ENCODE data around the gene ZEB1. TPM values are rescaled to one million over a fixed set of nuclear protein-coding genes. Genes with fewer than 3 reads are reported as not detected.

The ZEB1 gene
- total and polyA plus RNA-seq, 9 of the 15 experiments (the other 6 are each of a cell fraction or from before 2014, with no cell fraction given), result 2.1 to 8.4 (median 4.9) TPM

GRCh38 chr10:31278279-31278941 is 40.6 kb upstream of the ZEB1 start (continued):
- TF ChIP-seq, protein P1, sequence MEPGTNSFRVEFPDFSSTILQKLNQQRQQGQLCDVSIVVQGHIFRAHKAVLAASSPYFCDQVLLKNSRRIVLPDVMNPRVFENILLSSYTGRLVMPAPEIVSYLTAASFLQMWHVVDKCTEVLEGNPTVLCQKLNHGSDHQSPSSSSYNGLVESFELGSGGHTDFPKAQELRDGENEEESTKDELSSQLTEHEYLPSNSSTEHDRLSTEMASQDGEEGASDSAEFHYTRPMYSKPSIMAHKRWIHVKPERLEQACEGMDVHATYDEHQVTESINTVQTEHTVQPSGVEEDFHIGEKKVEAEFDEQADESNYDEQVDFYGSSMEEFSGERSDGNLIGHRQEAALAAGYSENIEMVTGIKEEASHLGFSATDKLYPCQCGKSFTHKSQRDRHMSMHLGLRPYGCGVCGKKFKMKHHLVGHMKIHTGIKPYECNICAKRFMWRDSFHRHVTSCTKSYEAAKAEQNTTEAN (CRISPR knock-in tag; IDR thresholded peaks at IDR 0.05), result no peak
- no peak for TF ChIP-seq MTF1 (CRISPR knock-in tag; IDR thresholded peaks at IDR 0.05; ENCODE audit: borderline replicate concordance)
- peak; percentile 94 for TF ChIP-seq ARID1B (IDR thresholded peaks at IDR 0.05)
- TF ChIP-seq SMAD4 (CRISPR knock-in tag; conservative IDR thresholded peaks at IDR 0.05), result peak; percentile 41; the same call in 1 of the 2 replicates
- TF ChIP-seq HOXB6 (CRISPR knock-in tag; IDR thresholded peaks at IDR 0.05; ENCODE audit: borderline replicate concordance), result no peak
- peak; percentile 12; the same call in 1 of the 2 replicates for TF ChIP-seq TFE3 (CRISPR knock-in tag; IDR thresholded peaks at IDR 0.05)
- TF ChIP-seq ATF1 (CRISPR knock-in tag; IDR thresholded peaks at IDR 0.05), result no peak
- 0 out of 2 replicates have a peak, but pooled peaks have one; percentile 11 for TF ChIP-seq ATF1 (tag; IDR thresholded peaks at IDR 0.05)
- TF ChIP-seq KAT2B (IDR thresholded peaks at IDR 0.05; ENCODE audit: low read depth, low read length), result no peak
- TF ChIP-seq ZNF174 (CRISPR knock-in tag; IDR thresholded peaks at IDR 0.05), result no peak
- no peak for TF ChIP-seq ZBTB1 (CRISPR knock-in tag; IDR thresholded peaks at IDR 0.05; ENCODE audit: borderline replicate concordance, low read depth)
- no peak for TF ChIP-seq RBFOX2 (IDR thresholded peaks at IDR 0.05; ENCODE audit: low read depth, low read length)
- TF ChIP-seq ZFP36 (IDR thresholded peaks at IDR 0.05; ENCODE audit: low read depth, low read length, partially characterized antibody), result no peak
- peak; percentile 79; the same call in 1 of the 2 replicates for TF ChIP-seq HEY1 (CRISPR knock-in tag; IDR thresholded peaks at IDR 0.05; ENCODE audit: borderline replicate concordance)
- no peak for TF ChIP-seq USF2 (CRISPR knock-in tag; IDR thresholded peaks at IDR 0.05)
- TF ChIP-seq SMARCA4 (IDR thresholded peaks at IDR 0.05), result peak; percentile 93
- TF ChIP-seq MCM5 (IDR thresholded peaks at IDR 0.05; ENCODE audit: low read depth), result no peak
- TF ChIP-seq, protein P2, sequence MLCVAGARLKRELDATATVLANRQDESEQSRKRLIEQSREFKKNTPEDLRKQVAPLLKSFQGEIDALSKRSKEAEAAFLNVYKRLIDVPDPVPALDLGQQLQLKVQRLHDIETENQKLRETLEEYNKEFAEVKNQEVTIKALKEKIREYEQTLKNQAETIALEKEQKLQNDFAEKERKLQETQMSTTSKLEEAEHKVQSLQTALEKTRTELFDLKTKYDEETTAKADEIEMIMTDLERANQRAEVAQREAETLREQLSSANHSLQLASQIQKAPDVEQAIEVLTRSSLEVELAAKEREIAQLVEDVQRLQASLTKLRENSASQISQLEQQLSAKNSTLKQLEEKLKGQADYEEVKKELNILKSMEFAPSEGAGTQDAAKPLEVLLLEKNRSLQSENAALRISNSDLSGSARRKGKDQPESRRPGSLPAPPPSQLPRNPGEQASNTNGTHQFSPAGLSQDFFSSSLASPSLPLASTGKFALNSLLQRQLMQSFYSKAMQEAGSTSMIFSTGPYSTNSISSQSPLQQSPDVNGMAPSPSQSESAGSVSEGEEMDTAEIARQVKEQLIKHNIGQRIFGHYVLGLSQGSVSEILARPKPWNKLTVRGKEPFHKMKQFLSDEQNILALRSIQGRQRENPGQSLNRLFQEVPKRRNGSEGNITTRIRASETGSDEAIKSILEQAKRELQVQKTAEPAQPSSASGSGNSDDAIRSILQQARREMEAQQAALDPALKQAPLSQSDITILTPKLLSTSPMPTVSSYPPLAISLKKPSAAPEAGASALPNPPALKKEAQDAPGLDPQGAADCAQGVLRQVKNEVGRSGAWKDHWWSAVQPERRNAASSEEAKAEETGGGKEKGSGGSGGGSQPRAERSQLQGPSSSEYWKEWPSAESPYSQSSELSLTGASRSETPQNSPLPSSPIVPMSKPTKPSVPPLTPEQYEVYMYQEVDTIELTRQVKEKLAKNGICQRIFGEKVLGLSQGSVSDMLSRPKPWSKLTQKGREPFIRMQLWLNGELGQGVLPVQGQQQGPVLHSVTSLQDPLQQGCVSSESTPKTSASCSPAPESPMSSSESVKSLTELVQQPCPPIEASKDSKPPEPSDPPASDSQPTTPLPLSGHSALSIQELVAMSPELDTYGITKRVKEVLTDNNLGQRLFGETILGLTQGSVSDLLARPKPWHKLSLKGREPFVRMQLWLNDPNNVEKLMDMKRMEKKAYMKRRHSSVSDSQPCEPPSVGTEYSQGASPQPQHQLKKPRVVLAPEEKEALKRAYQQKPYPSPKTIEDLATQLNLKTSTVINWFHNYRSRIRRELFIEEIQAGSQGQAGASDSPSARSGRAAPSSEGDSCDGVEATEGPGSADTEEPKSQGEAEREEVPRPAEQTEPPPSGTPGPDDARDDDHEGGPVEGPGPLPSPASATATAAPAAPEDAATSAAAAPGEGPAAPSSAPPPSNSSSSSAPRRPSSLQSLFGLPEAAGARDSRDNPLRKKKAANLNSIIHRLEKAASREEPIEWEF (CRISPR knock-in tag; IDR thresholded peaks at IDR 0.05), result no peak
- no peak; the same call in 1 of the 2 replicates for TF ChIP-seq ELF2 (CRISPR knock-in tag; IDR thresholded peaks at IDR 0.05)
- TF ChIP-seq HNRNPL (IDR thresholded peaks at IDR 0.05; ENCODE audit: low read depth, low read length), result no peak
- TF ChIP-seq ZNF224 (CRISPR knock-in tag; IDR thresholded peaks at IDR 0.05), result no peak
